ENCODE data around the gene NEU1. TPM values are rescaled to one million over a fixed set of nuclear protein-coding genes. Genes with fewer than 3 reads are reported as not detected.

NEU1 gene
- total RNA-seq, 1 experiment from 2014 or later, result 133 TPM

- BruUV-seq (replicated peaks), result no TSS peak
- intact Hi-C loops (cut with micrococcal nuclease; ENCODE audit: unreplicated experiment), result loop anchor here (2.0 to 5.0 kb wide), 3 partner anchors 39 to 151 kb away; partner anchors contain the start of gene LY6G5C
- Mint-ChIP-seq H3K4me3 (ENCODE audit: low read depth, unreplicated experiment) (peak overlapping the region; percentile 89), H3K36me3 (ENCODE audit: insufficient read depth, unreplicated experiment) (peaks cover 87% of the 10 kb centered on the region), H3K4me1 (ENCODE audit: low read depth, unreplicated experiment) (peaks cover 30% of the 10 kb centered on the region), H3K27ac (ENCODE audit: unreplicated experiment) (peak overlapping the region; percentile 77), H3K27me3 (ENCODE audit: unreplicated experiment) (peaks cover 13% of the 10 kb centered on the region), H3K9me3 (ENCODE audit: low read depth, unreplicated experiment) (no peaks in the 10 kb centered on the region)
- TF ChIP-seq CTCF (IDR thresholded peaks at IDR 0.05; ENCODE audit: unreplicated experiment), result no peak
- CTCF ChIA-PET, result interaction anchor here (0.7 to 3.8 kb wide), 10 partner anchors 12 to 62 kb away, joined by 3 to 51 read pairs (median 6); partner anchors contain the start of genes HSPA1A, HSPA1L, LSM2 and NEU1
- no peak for DNase-seq
These were observed 31.0 kb downstream of the NEU1 start for GRCh38 chr6:31831350-31832215.

GRCh38 chr6:31830886-31831335 lies 31.7 kb downstream of the NEU1 start:
- CTCF ChIA-PET, result interaction anchor here (0.6 to 3.8 kb wide), 15 partner anchors 11 to 336 kb away, joined by 3 to 51 read pairs (median 3); partner anchors contain the start of genes HSPA1A, HSPA1L, LSM2 and VARS1
- intact Hi-C loops (cut with micrococcal nuclease; ENCODE audit: unreplicated experiment), result loop anchor here (2.0 to 5.0 kb wide), 3 partner anchors 39 to 150 kb away; partner anchors contain the start of gene LY6G5C
- DNase-seq, result no peak
- Mint-ChIP-seq H3K4me3 (ENCODE audit: low read depth, unreplicated experiment) (peak overlapping the region; percentile 89), H3K36me3 (ENCODE audit: insufficient read depth, unreplicated experiment) (peaks cover 87% of the 10 kb centered on the region), H3K4me1 (ENCODE audit: low read depth, unreplicated experiment) (peaks cover 25% of the 10 kb centered on the region), H3K9me3 (ENCODE audit: low read depth, unreplicated experiment) (no peaks in the 10 kb centered on the region), H3K27me3 (ENCODE audit: unreplicated experiment) (peaks cover 13% of the 10 kb centered on the region), H3K27ac (ENCODE audit: unreplicated experiment) (peak overlapping the region; percentile 94)
- TF ChIP-seq CTCF (IDR thresholded peaks at IDR 0.05; ENCODE audit: unreplicated experiment), result no peak
- BruUV-seq (replicated peaks), result no TSS peak

GRCh38 chr6:31829633-31830283 lies 32.9 kb downstream of the NEU1 start:
- no peak for TF ChIP-seq CTCF (IDR thresholded peaks at IDR 0.05; ENCODE audit: unreplicated experiment)
- no peaks in the 10 kb centered on the region for H3K9me3 Mint-ChIP-seq (ENCODE audit: low read depth, unreplicated experiment)
- CTCF ChIA-PET, result interaction anchor here (0.6 to 3.8 kb wide), 16 partner anchors 8 to 178 kb away, joined by 3 to 51 read pairs (median 4); partner anchors contain the start of genes HSPA1A, HSPA1L and LSM2
- peak overlapping the region; percentile 94 for H3K27ac Mint-ChIP-seq (ENCODE audit: unreplicated experiment)
- BruUV-seq (replicated peaks), result no TSS peak
- peaks cover 86% of the 10 kb centered on the region for H3K36me3 Mint-ChIP-seq (ENCODE audit: insufficient read depth, unreplicated experiment)
- peak overlapping the region; percentile 89 for H3K4me3 Mint-ChIP-seq (ENCODE audit: low read depth, unreplicated experiment)
- H3K27me3 Mint-ChIP-seq (ENCODE audit: unreplicated experiment), result peaks cover 13% of the 10 kb centered on the region
- intact Hi-C loops (cut with micrococcal nuclease; ENCODE audit: unreplicated experiment), result loop anchor here (2.0 to 5.0 kb wide), 3 partner anchors 37 to 149 kb away; partner anchors contain the start of gene LY6G5C
- DNase-seq, result no peak
- H3K4me1 Mint-ChIP-seq (ENCODE audit: low read depth, unreplicated experiment), result peaks cover 34% of the 10 kb centered on the region
